ENCODE measurements around the gene DCAF11. TPM values are rescaled to one million over a fixed set of nuclear protein-coding genes. Genes with fewer than 3 reads are reported as not detected.

The DCAF11 gene
- polyA plus RNA-seq, 3 donors, result 45.6 to 56.6 (median 48.8) TPM

GRCh38 chr14:24123424-24124417, 9.1 kb downstream of the DCAF11 start:
- H3K4me3 ChIP-seq (replicated peaks in 1 of 3; ENCODE audit: low read depth in 2 of 3, low read length in 3 of 3), result no peak overlapping the region
- H3K9me3 Mint-ChIP-seq, result no peaks in the 10 kb centered on the region
- peak overlapping the region in 1 of 2 donors; percentile 24 for H3K27ac ChIP-seq (ENCODE audit: low read depth in 1 of 2, low read length in 2 of 2)
- H3K9me3 ChIP-seq (replicated peaks in 1 of 2; ENCODE audit: control insufficient read depth in 1 of 2, insufficient read depth in 1 of 2, low read length in 2 of 2), result no peaks in the 10 kb centered on the region
- no peak for DNase-seq
- H2AFZ ChIP-seq (ENCODE audit: insufficient read depth, low read depth, low read length, poor library complexity, severe bottlenecking), result no peak overlapping the region
- no peak overlapping the region for H3K4me2 ChIP-seq (replicated peaks; ENCODE audit: extremely low read depth, low read length, poor library complexity, severe bottlenecking)
- H3K4me3 Mint-ChIP-seq, result no peak overlapping the region
- no peaks in the 10 kb centered on the region for H3K27me3 ChIP-seq (ENCODE audit: control insufficient read depth in 2 of 2, insufficient read depth in 2 of 2, low read length in 2 of 2)
- peaks cover 51 to 61% of the 10 kb centered on the region in 2 donors for H3K36me3 ChIP-seq (replicated peaks in 1 of 2; ENCODE audit: control insufficient read depth in 1 of 2, insufficient read depth in 2 of 2, low read length in 2 of 2)
- H3K36me3 Mint-ChIP-seq, result peaks cover 46 to 73% of the 10 kb centered on the region in 2 donors
- H3K4me1 Mint-ChIP-seq, result peaks cover 4% of the 10 kb centered on the region
- H4K20me1 ChIP-seq (ENCODE audit: insufficient read depth, low read length), result no peaks in the 10 kb centered on the region
- peaks cover 0 to 5% (median 0%) of the 10 kb centered on the region in 3 donors for H3K27me3 Mint-ChIP-seq (ENCODE audit: low read depth in 3 of 3)
- H3K79me2 ChIP-seq (ENCODE audit: insufficient read depth, low read length), result no peaks in the 10 kb centered on the region
- TF ChIP-seq CTCF (IDR thresholded peaks at IDR 0.05), result no peak
- H3K4me1 ChIP-seq (ENCODE audit: control insufficient read depth in 1 of 2, insufficient read depth in 2 of 2, low read length in 2 of 2), result no peaks in the 10 kb centered on the region
- no peak overlapping the region for H3K9ac ChIP-seq (ENCODE audit: insufficient read depth, low read length, poor library complexity, severe bottlenecking)
- peak overlapping the region in 6 of 7 donors; percentile 23 to 72 (median 41) for H3K27ac Mint-ChIP-seq
- intact Hi-C loops (cut with micrococcal nuclease), result no loop called here
- 100% methylated on average over 4 of the region's 9 CpGs for WGBS (ENCODE audit: insufficient coverage)

GRCh38 chr14:24126939-24127338, 12.4 kb downstream of the DCAF11 start:
- TF ChIP-seq CTCF (IDR thresholded peaks at IDR 0.05), result no peak
- Histone ChIP-seq H2AFZ (ENCODE audit: insufficient read depth, low read depth, low read length, poor library complexity, severe bottlenecking) (no peak overlapping the region), H3K4me1 (ENCODE audit: control insufficient read depth in 1 of 2, insufficient read depth in 2 of 2, low read length in 2 of 2) (peaks cover 5 to 7% of the 10 kb centered on the region in 2 donors), H3K4me2 (replicated peaks; ENCODE audit: extremely low read depth, low read length, poor library complexity, severe bottlenecking) (no peak overlapping the region), H3K27ac (ENCODE audit: low read depth in 1 of 2, low read length in 2 of 2) (no peak overlapping the region), H3K36me3 (replicated peaks in 1 of 2; ENCODE audit: control insufficient read depth in 1 of 2, insufficient read depth in 2 of 2, low read length in 2 of 2) (peaks cover 22 to 29% of the 10 kb centered on the region in 2 donors), H3K9ac (ENCODE audit: insufficient read depth, low read length, poor library complexity, severe bottlenecking) (no peak overlapping the region), H4K20me1 (ENCODE audit: insufficient read depth, low read length) (no peaks in the 10 kb centered on the region), H3K4me3 (replicated peaks in 1 of 3; ENCODE audit: low read depth in 2 of 3, low read length in 3 of 3) (no peak overlapping the region), H3K9me3 (replicated peaks in 1 of 2; ENCODE audit: control insufficient read depth in 1 of 2, insufficient read depth in 1 of 2, low read length in 2 of 2) (no peaks in the 10 kb centered on the region), H3K27me3 (ENCODE audit: control insufficient read depth in 2 of 2, insufficient read depth in 2 of 2, low read length in 2 of 2) (no peaks in the 10 kb centered on the region), H3K79me2 (ENCODE audit: insufficient read depth, low read length) (no peaks in the 10 kb centered on the region)
- H3K36me3 Mint-ChIP-seq, result peaks cover 22 to 51% of the 10 kb centered on the region in 2 donors
- no peak overlapping the region for H3K4me3 Mint-ChIP-seq
- H3K27me3 Mint-ChIP-seq (ENCODE audit: low read depth in 3 of 3), result peaks cover 0 to 2% (median 0%) of the 10 kb centered on the region in 3 donors
- H3K27ac Mint-ChIP-seq, result no peak overlapping the region
- intact Hi-C loops (cut with micrococcal nuclease), result no loop called here
- no peaks in the 10 kb centered on the region for H3K9me3 Mint-ChIP-seq
- DNase-seq, result no peak
- H3K4me1 Mint-ChIP-seq, result peaks cover 13% of the 10 kb centered on the region
